SU-DHL-6 (cell line): ENCODE measurements around the gene ACAD11.
A peak's percentile ranks its signal among the peaks of the same experiment; 100 is the strongest.

Experiments
- H2AFZ ChIP-seq: fragments of 200-600 bp; sonication (generic); 2 replicates; pipeline ENCODE4 v1.6.1; 2014; ENCODE audit warnings: low read depth, mild to moderate bottlenecking, moderate library complexity, mixed read lengths, antibody characterized with exemption, low read length; ENCODE audit not compliant: severe bottlenecking
- H3F3A ChIP-seq: fragments of 200-600 bp; shearing (Covaris generic); 2 replicates; pipeline ENCODE4 v1.6.0; 2016; ENCODE audit warnings: antibody characterized with exemption, mild to moderate bottlenecking; ENCODE audit not compliant: insufficient read depth
- H3K27ac ChIP-seq: fragments of 200-600 bp; sonication (generic); 2 replicates; pipeline ENCODE4 v1.5.1; 2016; ENCODE audit warnings: low read depth, mild to moderate bottlenecking, low read length, moderate library complexity, mixed read lengths
- H3K27me3 ChIP-seq: fragments of 200-600 bp; sonication (generic), shearing (Covaris generic); 2 replicates; pipeline ENCODE4 v1.6.0; 2014; ENCODE audit warnings: mild to moderate bottlenecking, low read length
- H3K36me3 ChIP-seq: fragments of 200-600 bp; sonication (generic); 2 replicates; pipeline ENCODE4 v1.6.1; 2014; ENCODE audit warnings: mild to moderate bottlenecking, low read length, mixed read lengths
- H3K4me2 ChIP-seq: fragments of 300-600, 200-600 bp; shearing (Covaris generic), sonication (generic); 2 replicates; pipeline ENCODE4 v1.6.0; 2014; ENCODE audit warnings: low read length, low read depth, mild to moderate bottlenecking; ENCODE audit not compliant: poor library complexity, severe bottlenecking
- H3K4me3 ChIP-seq: fragments of 200-600 bp; sonication (generic); 2 replicates; pipeline ENCODE4 v1.5.1; 2014; ENCODE audit warnings: antibody characterized with exemption, low read length, mild to moderate bottlenecking, mixed read lengths; ENCODE audit not compliant: insufficient read depth, poor library complexity, severe bottlenecking
- H3K79me2 ChIP-seq: fragments of 200-600 bp; sonication (generic); 2 replicates; pipeline ENCODE4 v1.6.1; 2014; ENCODE audit warnings: mild to moderate bottlenecking, low read length, moderate library complexity; ENCODE audit not compliant: insufficient read depth
- H3K9ac ChIP-seq: fragments of 200-600 bp; sonication (generic); 2 replicates; pipeline ENCODE4 v1.7.0; 2014; ENCODE audit warnings: mild to moderate bottlenecking, low read length
- H3K9me2 ChIP-seq: fragments of 200-600 bp; sonication (generic); replicated peaks from 2 replicates; pipeline ENCODE4 v1.6.1; 2014; ENCODE audit warnings: low read length; ENCODE audit not compliant: insufficient read depth
- H3K9me3 ChIP-seq: fragments of 200-600 bp; sonication (generic); 2 replicates; pipeline ENCODE4 v1.6.1; 2014; ENCODE audit warnings: low read length, mixed read lengths; ENCODE audit not compliant: insufficient read depth
- H4K20me1 ChIP-seq: fragments of 200-600 bp; sonication (generic); 2 replicates; pipeline ENCODE4 v1.6.1; 2014; ENCODE audit warnings: low read depth, mild to moderate bottlenecking, antibody characterized with exemption, low read length, moderate library complexity, mixed read lengths
- EZH2phosphoT487 ChIP-seq: fragments of 200-600 bp; sonication (generic), shearing (Covaris generic); conservative IDR thresholded peaks from 2 replicates; pipeline ENCODE4 v1.6.1; 2018; ENCODE audit warnings: mild to moderate bottlenecking, antibody characterized with exemption, low read length, moderate library complexity, mixed read lengths
- TF ChIP-seq, protein P1 (sequence below): fragments of 200-600 bp; sonication (generic); IDR thresholded peaks from one replicate; pipeline ENCODE4 v1.5.1; 2017; ENCODE audit warnings: antibody characterized with exemption, mild to moderate bottlenecking, low read length, moderate library complexity; ENCODE audit not compliant: insufficient read depth, poor library complexity, severe bottlenecking

Gene ACAD11

DNA sequence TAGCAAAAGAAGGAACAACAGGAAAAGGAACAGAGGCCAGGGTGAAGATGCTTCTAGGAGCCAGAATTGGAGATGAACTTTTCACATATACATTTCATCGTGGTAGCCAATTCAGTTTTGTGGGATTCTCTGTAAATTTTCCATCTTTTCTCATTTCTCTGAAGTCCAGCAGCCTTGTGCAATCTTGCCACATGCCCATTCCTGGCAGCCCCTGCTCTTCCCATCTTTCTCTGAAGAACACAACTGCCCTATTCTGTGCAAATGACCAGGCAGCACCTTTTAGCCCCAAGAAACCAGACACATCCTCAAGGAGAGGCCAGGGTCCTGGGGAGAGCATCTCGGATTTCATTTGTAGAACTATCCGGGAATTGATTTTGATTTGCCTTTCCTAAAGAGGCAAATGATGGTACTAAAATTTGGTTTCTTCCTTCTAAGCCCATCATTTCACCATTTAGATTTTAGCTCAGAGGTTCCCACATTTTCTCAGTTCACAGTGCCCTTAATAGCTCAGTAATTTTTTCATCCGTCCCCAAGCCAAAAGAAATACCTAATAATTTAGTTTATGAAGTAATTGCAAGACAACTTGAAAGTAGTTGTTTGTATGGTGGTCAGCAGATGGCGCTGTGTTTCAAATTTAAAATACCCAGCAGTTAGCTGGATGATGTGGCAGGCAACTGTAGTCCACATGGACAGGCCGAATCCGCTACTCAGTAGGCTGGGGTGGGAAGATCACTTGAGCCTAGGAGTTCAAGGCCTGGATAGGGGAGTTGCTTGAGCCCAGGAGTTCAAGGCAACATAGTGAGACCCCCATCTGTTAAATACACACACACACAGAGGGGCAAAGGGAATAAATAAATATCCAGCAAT lies 123.8 kb downstream of the ACAD11 start:
- no peak overlapping the region for H3K9ac ChIP-seq
- TF ChIP-seq, protein P1, sequence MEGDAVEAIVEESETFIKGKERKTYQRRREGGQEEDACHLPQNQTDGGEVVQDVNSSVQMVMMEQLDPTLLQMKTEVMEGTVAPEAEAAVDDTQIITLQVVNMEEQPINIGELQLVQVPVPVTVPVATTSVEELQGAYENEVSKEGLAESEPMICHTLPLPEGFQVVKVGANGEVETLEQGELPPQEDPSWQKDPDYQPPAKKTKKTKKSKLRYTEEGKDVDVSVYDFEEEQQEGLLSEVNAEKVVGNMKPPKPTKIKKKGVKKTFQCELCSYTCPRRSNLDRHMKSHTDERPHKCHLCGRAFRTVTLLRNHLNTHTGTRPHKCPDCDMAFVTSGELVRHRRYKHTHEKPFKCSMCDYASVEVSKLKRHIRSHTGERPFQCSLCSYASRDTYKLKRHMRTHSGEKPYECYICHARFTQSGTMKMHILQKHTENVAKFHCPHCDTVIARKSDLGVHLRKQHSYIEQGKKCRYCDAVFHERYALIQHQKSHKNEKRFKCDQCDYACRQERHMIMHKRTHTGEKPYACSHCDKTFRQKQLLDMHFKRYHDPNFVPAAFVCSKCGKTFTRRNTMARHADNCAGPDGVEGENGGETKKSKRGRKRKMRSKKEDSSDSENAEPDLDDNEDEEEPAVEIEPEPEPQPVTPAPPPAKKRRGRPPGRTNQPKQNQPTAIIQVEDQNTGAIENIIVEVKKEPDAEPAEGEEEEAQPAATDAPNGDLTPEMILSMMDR = peak; percentile 59
- TF ChIP-seq EZH2phosphoT487 = no peak
- H3K4me3 ChIP-seq = no peak overlapping the region
- no peaks in the 10 kb centered on the region for H3F3A ChIP-seq
- H3K9me2 ChIP-seq = no peaks in the 10 kb centered on the region
- H3K36me3 ChIP-seq = peaks cover 6% of the 10 kb centered on the region; the same call in 1 of the 2 replicates
- H2AFZ ChIP-seq = no peak overlapping the region
- H4K20me1 ChIP-seq = no peaks in the 10 kb centered on the region
- H3K79me2 ChIP-seq = no peaks in the 10 kb centered on the region
- H3K27ac ChIP-seq = no peak overlapping the region
- no peaks in the 10 kb centered on the region for H3K9me3 ChIP-seq
- H3K27me3 ChIP-seq = no peaks in the 10 kb centered on the region
- H3K4me2 ChIP-seq = no peak overlapping the region

DNA sequence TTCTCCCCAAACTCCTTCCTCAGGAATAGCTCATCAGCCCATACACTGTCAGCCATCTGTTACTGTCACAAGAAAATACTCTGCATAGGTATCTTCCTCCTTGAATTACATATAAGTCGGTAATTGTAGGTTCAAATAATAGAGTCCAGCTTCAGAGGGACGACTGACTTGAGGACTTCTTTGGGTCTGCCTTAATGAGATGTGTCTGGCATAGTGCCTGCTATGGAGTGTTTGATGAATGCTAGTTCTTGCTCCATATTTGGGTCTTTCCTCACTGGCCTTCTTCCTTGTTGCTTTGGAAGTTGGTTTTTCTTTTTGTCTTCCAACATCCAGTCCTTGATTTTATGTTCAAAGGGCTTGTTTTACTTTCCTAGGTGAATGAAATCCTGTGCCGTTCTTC lies 129.0 kb downstream of the ACAD11 start:
- Histone ChIP-seq H3F3A (no peaks in the 10 kb centered on the region), H3K9me3 (no peaks in the 10 kb centered on the region), H3K4me2 (no peak overlapping the region), H3K36me3 (peaks cover 11% of the 10 kb centered on the region), H4K20me1 (no peaks in the 10 kb centered on the region), H3K4me3 (no peak overlapping the region), H3K27ac (no peak overlapping the region), H3K9me2 (no peaks in the 10 kb centered on the region), H3K79me2 (no peaks in the 10 kb centered on the region), H3K9ac (no peak overlapping the region), H3K27me3 (no peaks in the 10 kb centered on the region), H2AFZ (no peak overlapping the region)
- TF ChIP-seq, protein P1 = no peak
- no peak for TF ChIP-seq EZH2phosphoT487

DNA sequence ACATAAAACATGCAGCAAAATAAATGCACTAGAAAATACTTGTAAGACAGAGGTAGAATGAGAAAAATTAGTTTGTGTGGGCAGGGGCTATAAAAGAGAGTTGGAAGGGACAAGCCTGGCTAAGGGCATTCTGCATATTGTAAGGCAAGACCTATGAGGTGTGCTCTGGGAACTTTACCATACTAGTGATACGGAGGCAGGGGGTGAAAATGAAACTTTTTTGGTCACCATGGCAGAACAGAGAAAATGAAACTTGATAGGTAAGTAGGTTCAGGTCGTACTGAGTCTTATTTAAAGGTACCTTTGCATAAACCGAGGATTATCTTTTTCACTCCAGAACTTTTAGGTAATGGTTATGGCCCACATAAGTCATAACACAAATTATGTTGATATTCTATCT lies 137.3 kb downstream of the ACAD11 start:
- H3K4me3 ChIP-seq = no peak overlapping the region
- no peaks in the 10 kb centered on the region for H3K27me3 ChIP-seq
- H3K36me3 ChIP-seq = peaks cover 18% of the 10 kb centered on the region
- TF ChIP-seq, protein P1 = no peak
- TF ChIP-seq EZH2phosphoT487 = no peak
- no peak overlapping the region for H3K27ac ChIP-seq
- no peak overlapping the region for H2AFZ ChIP-seq
- no peaks in the 10 kb centered on the region for H3K9me2 ChIP-seq
- H3K79me2 ChIP-seq = no peaks in the 10 kb centered on the region
- H4K20me1 ChIP-seq = no peaks in the 10 kb centered on the region
- H3K9me3 ChIP-seq = no peaks in the 10 kb centered on the region
- no peaks in the 10 kb centered on the region for H3F3A ChIP-seq
- no peak overlapping the region for H3K4me2 ChIP-seq
- H3K9ac ChIP-seq = no peak overlapping the region
